Left ventricle myocardium inferior (tissue), 1 donor: ENCODE results near the gene NBPF6. TPM values are rescaled to one million over a fixed set of nuclear protein-coding genes. Genes with fewer than 3 reads are reported as not detected.
"Not testable (repeated sequence)": the region's sequence is repeated elsewhere in the genome, so short reads cannot be mapped to it uniquely, and the experiment has no call there.

Source experiments
- DNase-seq: peaks from one replicate; pipeline ENCODE4 v3.0.0-alpha.2; 2020
- H3K27ac ChIP-seq: fragments of 200-600 bp; replicated peaks from 2 replicates; pipeline ENCODE4 v1.8.0; 2021
- H3K27me3 ChIP-seq: fragments of 200-600 bp; 2 replicates; pipeline ENCODE4 v1.8.0; 2021; ENCODE audit warnings: low read depth
- H3K36me3 ChIP-seq: fragments of 200-600 bp; 2 replicates; pipeline ENCODE4 v1.8.0; 2021
- H3K4me1 ChIP-seq: fragments of 200-600 bp; 2 replicates; pipeline ENCODE4 v1.8.0; 2021
- H3K4me3 ChIP-seq: fragments of 200-600 bp; 2 replicates; pipeline ENCODE4 v1.8.0; 2021; ENCODE audit warnings: mild to moderate bottlenecking, moderate library complexity
- H3K9me3 ChIP-seq: fragments of 200-600 bp; replicated peaks from 2 replicates; pipeline ENCODE4 v1.8.0; 2021
- intact Hi-C: fragments of 100-400 bp; cut with micrococcal nuclease; formaldehyde crosslinking; loops from one replicate; pipeline ENCODE4 v1.11.0; 2022
- long read RNA-seq: library from polyadenylated mRNA; unstranded; transcript quantifications from one replicate; pipeline ENCODE4 v2.0.0, GENCODE V29; 2021
- total RNA-seq: library from RNA; stranded (reverse); fragmentation: NEBNext Ultra II Directional; extraction: Animal tissue kit (Norgen Biotek cat#: 25700); gene quantifications from one replicate; pipeline ENCODE4 v1.2.1, GENCODE V29; 2021
- donor health status: DM: no; HTN: yes; CAD: no; lungs with severe emphysema.

The NBPF6 gene, protein sequence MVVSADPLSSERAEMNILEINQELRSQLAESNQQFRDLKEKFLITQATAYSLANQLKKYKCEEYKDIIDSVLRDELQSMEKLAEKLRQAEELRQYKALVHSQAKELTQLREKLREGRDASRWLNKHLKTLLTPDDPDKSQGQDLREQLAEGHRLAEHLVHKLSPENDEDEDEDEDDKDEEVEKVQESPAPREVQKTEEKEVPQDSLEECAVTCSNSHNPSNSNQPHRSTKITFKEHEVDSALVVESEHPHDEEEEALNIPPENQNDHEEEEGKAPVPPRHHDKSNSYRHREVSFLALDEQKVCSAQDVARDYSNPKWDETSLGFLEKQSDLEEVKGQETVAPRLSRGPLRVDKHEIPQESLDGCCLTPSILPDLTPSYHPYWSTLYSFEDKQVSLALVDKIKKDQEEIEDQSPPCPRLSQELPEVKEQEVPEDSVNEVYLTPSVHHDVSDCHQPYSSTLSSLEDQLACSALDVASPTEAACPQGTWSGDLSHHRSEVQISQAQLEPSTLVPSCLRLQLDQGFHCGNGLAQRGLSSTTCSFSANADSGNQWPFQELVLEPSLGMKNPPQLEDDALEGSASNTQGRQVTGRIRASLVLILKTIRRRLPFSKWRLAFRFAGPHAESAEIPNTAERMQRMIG
- not detected for total RNA-seq
- long read RNA-seq: 0 reads

- H3K27ac ChIP-seq, H3K27me3 ChIP-seq, DNase-seq, intact Hi-C loops, H3K9me3 ChIP-seq, H3K4me1 ChIP-seq, H3K36me3 ChIP-seq, H3K4me3 ChIP-seq: not testable (repeated sequence)
Observed at GRCh38 chr1:108450043-108450442, at the start of gene NBPF6. Gene NBPF6 (plus strand): TSS chr1:108450343. CDS start chr1:108450602, 259 bp downstream.

DNA sequence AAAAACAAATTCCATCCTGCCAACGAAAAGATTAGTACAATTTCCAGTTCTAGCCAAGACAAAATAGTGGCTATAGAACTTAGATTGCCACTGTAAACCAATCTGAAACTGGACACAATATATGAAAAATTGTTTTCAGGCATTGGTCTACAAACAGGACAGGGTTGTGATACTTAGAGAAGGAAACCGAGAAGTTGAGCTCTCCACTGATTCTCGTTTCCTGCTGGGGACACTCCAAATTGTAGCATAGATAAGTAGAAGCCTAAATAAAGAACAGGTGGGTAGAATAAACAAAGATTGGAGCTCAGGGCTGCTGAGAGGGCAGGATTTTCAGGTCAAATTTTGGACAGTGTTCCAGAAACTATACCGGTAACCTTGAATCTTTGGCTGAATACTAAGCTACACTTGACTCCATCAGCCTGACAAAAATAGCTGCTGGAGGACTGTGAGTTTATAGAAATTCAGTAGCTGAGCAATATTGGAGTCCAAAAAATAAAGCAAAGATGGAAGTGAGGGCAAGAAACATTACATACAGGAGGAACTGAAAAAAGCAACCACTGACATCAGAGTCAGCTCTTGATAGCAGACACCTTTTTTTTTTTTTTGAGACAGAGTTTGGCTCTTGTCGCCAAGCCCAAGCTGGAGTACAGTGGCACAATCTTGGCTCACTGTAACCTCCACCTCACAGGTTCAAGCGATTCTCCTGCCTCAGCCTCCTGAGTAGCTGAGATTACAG is 38.9 kb upstream of the NBPF6 start:
- H3K9me3 ChIP-seq, H3K4me3 ChIP-seq, intact Hi-C loops, H3K4me1 ChIP-seq, H3K27ac ChIP-seq, H3K27me3 ChIP-seq, H3K36me3 ChIP-seq, DNase-seq: not testable (repeated sequence)

DNA sequence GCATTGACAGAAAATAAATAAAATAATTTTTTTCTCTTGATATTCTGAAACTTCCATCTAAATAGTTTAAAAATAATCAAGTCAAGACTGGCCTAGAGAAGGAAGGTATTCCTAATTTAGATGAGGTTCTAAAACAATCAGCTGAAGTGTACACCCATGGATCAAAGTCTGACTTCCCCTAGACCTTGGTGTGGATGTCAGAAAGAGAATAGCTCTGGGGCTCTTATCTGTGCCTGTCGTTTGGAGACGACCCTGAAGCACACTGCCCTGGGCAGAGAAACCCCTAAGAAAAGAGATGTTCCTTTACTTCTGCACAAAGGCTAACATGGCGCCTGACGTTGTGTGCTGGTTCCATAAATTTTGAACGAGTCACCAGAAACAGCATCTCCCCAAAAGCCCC is 30.0 kb upstream of the NBPF6 start:
- H3K9me3 ChIP-seq, H3K4me1 ChIP-seq, H3K36me3 ChIP-seq, H3K27me3 ChIP-seq, DNase-seq, H3K4me3 ChIP-seq, intact Hi-C loops, H3K27ac ChIP-seq: not testable (repeated sequence)

GRCh38 chr1:108421061-108421916 is 28.9 kb upstream of the NBPF6 start:
- H3K9me3 ChIP-seq, H3K27me3 ChIP-seq, H3K27ac ChIP-seq, H3K4me1 ChIP-seq, intact Hi-C loops, H3K36me3 ChIP-seq, DNase-seq, H3K4me3 ChIP-seq: not testable (repeated sequence)

DNA sequence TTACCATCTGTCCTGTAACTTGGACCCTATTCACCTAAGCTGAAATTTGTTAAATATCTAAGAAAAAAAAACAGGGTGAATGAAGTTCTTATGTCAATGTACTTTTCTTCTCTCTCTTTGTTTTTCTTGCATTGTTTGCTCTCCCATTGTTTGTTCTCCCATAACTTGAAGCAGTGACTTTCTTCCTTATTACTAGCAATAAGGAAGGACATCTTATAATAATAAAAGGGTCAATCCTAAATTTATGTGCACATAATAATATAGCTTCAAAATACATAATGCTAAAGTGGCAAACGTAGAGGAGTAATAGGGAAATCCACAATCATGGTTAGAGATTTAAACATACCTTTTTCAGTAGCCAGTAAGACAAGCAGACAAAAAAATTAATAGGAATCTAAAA is 23.3 kb upstream of the NBPF6 start:
- H3K4me3 ChIP-seq, DNase-seq, H3K4me1 ChIP-seq, H3K27me3 ChIP-seq, H3K9me3 ChIP-seq, intact Hi-C loops, H3K36me3 ChIP-seq, H3K27ac ChIP-seq: not testable (repeated sequence)

DNA sequence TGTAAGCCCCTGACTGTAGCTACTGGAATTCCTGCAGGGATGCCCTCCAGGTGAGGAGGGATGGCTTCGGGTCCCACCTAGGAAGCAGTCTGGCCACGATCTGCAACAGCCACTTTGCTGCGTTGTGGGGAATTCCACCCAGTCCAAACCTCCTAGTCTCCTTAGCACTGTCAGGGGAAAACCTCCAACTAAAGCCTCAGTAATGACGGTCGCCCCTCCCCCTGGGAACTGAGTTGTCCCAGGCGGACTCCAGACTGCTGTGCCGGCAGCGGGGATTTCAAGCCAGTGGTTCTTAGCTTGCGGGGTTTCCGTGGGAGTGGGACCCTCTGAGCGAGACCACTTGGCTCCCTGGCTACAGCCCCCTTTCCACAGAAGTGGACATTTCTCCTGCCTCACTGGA is 18.1 kb upstream of the NBPF6 start:
- H3K9me3 ChIP-seq, H3K36me3 ChIP-seq, H3K4me3 ChIP-seq, H3K4me1 ChIP-seq, H3K27ac ChIP-seq, H3K27me3 ChIP-seq, DNase-seq, intact Hi-C loops: not testable (repeated sequence)

- H3K27me3 ChIP-seq, H3K4me1 ChIP-seq, H3K4me3 ChIP-seq, H3K27ac ChIP-seq, H3K9me3 ChIP-seq, H3K36me3 ChIP-seq, intact Hi-C loops, DNase-seq: not testable (repeated sequence)
Observed at GRCh38 chr1:108433404-108433803, 16.7 kb upstream of the NBPF6 start.

GRCh38 chr1:108438536-108438935 is 11.6 kb upstream of the NBPF6 start:
- H3K36me3 ChIP-seq, H3K9me3 ChIP-seq, H3K4me1 ChIP-seq, DNase-seq, H3K4me3 ChIP-seq, intact Hi-C loops, H3K27ac ChIP-seq, H3K27me3 ChIP-seq: not testable (repeated sequence)

DNA sequence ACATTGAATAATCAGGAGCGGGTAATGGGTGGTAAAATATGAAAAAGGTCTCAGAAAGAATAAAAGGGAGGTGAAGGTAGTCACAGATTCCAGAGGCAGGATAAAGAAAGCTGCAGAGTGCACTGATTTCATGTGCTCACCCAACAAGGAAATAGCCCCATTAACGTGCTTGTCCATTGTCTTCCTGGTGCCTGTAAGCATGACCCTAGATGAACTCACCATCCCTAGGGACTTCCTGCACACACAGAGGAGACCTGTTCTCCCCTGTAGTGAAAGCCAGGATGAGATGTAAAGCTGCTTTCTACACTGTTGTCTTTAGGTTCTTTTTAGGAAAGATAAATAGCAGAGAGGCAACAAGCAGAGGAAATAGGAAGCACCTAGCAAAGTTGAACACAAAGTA is 4.4 kb downstream of the NBPF6 start:
- DNase-seq, intact Hi-C loops, H3K4me1 ChIP-seq: not testable (repeated sequence)

GRCh38 chr1:108458661-108459060 is 8.5 kb downstream of the NBPF6 start:
- intact Hi-C loops, H3K4me3 ChIP-seq, H3K27ac ChIP-seq, DNase-seq, H3K9me3 ChIP-seq, H3K4me1 ChIP-seq, H3K36me3 ChIP-seq, H3K27me3 ChIP-seq: not testable (repeated sequence)

More for the DNA sequence above, 4.4 kb downstream of the NBPF6 start:
- not testable (repeated sequence) for H3K36me3 ChIP-seq, H3K27ac ChIP-seq, H3K4me3 ChIP-seq, H3K9me3 ChIP-seq, H3K27me3 ChIP-seq

DNA sequence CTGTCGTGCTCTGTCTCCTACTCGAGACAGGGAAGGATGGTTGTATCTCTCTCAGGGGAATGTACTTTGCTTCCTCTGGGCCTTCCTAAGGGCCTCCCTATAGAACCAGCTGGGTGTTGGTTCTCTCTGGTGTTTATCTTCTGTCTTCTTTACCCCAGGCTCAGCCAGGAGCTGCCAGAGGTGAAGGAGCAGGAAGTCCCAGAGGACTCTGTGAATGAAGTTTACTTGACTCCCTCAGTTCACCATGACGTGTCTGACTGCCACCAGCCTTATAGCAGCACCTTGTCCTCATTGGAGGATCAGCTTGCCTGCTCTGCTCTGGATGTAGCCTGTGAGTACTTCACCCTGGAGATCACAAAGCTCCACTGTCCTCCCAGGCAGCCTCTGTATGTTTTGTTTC is 11.6 kb downstream of the NBPF6 start:
- DNase-seq, H3K27me3 ChIP-seq, H3K36me3 ChIP-seq, H3K9me3 ChIP-seq, intact Hi-C loops, H3K4me3 ChIP-seq, H3K4me1 ChIP-seq, H3K27ac ChIP-seq: not testable (repeated sequence)

DNA sequence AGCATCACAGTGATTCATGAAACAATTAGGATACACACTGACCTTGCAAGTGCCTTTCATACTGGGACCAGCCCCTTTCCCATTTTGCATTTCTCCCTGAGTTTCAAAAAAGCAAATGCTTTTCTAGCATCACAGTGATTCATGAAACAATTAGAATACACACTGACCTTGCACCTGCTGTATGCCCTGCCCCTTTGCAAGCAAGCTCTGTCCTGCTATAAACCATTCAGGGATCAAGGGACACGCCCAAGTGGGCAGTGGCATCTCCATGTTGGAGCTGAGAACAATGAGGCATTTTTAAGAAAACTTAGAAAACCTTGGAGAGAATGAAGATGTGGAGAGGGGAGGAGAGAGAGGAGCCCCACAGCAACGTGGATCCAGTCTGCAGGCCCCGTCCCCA is 13.8 kb downstream of the NBPF6 start:
- H3K27ac ChIP-seq, H3K27me3 ChIP-seq, H3K9me3 ChIP-seq, H3K4me3 ChIP-seq, H3K36me3 ChIP-seq, H3K4me1 ChIP-seq, intact Hi-C loops, DNase-seq: not testable (repeated sequence)

GRCh38 chr1:108466166-108466565 is 16.0 kb downstream of the NBPF6 start:
- H3K4me1 ChIP-seq, H3K27me3 ChIP-seq, H3K36me3 ChIP-seq, DNase-seq, intact Hi-C loops, H3K9me3 ChIP-seq, H3K27ac ChIP-seq, H3K4me3 ChIP-seq: not testable (repeated sequence)
